Caco-2 (cell line): ENCODE measurements around the gene TBC1D8. TPM values are rescaled to one million over a fixed set of nuclear protein-coding genes. Genes with fewer than 3 reads are reported as not detected.

ENCODE experiments used
- BruUV-seq: library from RNA; stranded (reverse); fragments of 400-500 nt; replicated peaks from 2 replicates; lab custom pipeline; 2021; lab: Mats Ljungman, UMichigan
- CTCF ChIA-PET: fragments of 300-600 bp; sonication (Branson Sonifier 250); formaldehyde crosslinking; loops from one replicate; lab custom pipeline; 2022; ENCODE audit warnings: antibody characterized with exemption; lab: Charles Lee
- POLR2A ChIA-PET: fragments of 300-600 bp; sonication (Branson Sonifier 250); formaldehyde crosslinking; loops from one replicate; lab custom pipeline; 2022; ENCODE audit warnings: antibody characterized with exemption; lab: Charles Lee
- DNase-seq, 2 experiments: peaks; one replicate each; pipeline versions ENCODE4 v3.0.0 to v3.0.0-alpha.2; 2020 to 2022
- H3K27me3 ChIP-seq: replicated peaks from 2 replicates; pipeline ENCODE4 v1.6.0; 2011; ENCODE audit warnings: low read length; ENCODE audit not compliant: control insufficient read depth, insufficient read depth
- H3K36me3 ChIP-seq: 2 replicates; pipeline ENCODE4 v1.5.1; 2011; ENCODE audit warnings: low read length; ENCODE audit not compliant: control insufficient read depth, insufficient read depth
- H3K4me1 ChIP-seq: fragments of 250-450 bp; sonication (Bioruptor Pico); 2 replicates; pipeline ENCODE4 v1.5.1; 2020; ENCODE audit warnings: mild to moderate bottlenecking
- H3K4me3 ChIP-seq: 2 replicates; pipeline ENCODE4 v1.5.1; 2011; ENCODE audit warnings: low read depth, mild to moderate bottlenecking, control low read depth, low read length
- H3K9me3 ChIP-seq: fragments of 250-450 bp; sonication (Bioruptor Pico); 2 replicates; pipeline ENCODE4 v1.5.1; 2020; ENCODE audit warnings: mild to moderate bottlenecking, moderate library complexity
- H3K27ac Mint-ChIP-seq: one replicate; pipeline ENCODE4 v1.8.0; 2022; ENCODE audit warnings: mixed read lengths; ENCODE audit not compliant: unreplicated experiment
- H3K27me3 Mint-ChIP-seq: one replicate; pipeline ENCODE4 v1.8.0; 2022; ENCODE audit warnings: mixed read lengths; ENCODE audit not compliant: insufficient read depth, unreplicated experiment
- H3K36me3 Mint-ChIP-seq: one replicate; pipeline ENCODE4 v1.8.0; 2022; ENCODE audit warnings: mild to moderate bottlenecking, mixed read lengths; ENCODE audit not compliant: insufficient read depth, unreplicated experiment
- H3K4me1 Mint-ChIP-seq: one replicate; pipeline ENCODE4 v1.8.0; 2022; ENCODE audit warnings: low read depth, mixed read lengths; ENCODE audit not compliant: unreplicated experiment
- H3K4me3 Mint-ChIP-seq: one replicate; pipeline ENCODE4 v1.8.0; 2022; ENCODE audit warnings: mild to moderate bottlenecking, moderate library complexity, mixed read lengths; ENCODE audit not compliant: unreplicated experiment
- H3K9me3 Mint-ChIP-seq: one replicate; pipeline ENCODE4 v1.8.0; 2022; ENCODE audit warnings: mixed read lengths; ENCODE audit not compliant: unreplicated experiment
- intact Hi-C: fragments of 100-400 bp; cut with micrococcal nuclease; formaldehyde crosslinking; loops from one replicate; pipeline ENCODE4 v1.10.0; 2022; ENCODE audit not compliant: unreplicated experiment
- total RNA-seq: library from RNA; stranded (reverse); gene quantifications from 2 replicates; pipeline ENCODE4 v1.2.3, GENCODE V29; 2022
- TF ChIP-seq, protein P1 (sequence below), 2 experiments: fragments of 200-600 bp in 1 of 2; IDR thresholded peaks; 1 replicate in 1 of 2; 2 replicates in 1 of 2; pipeline versions ENCODE4 v1.5.1 to v1.8.0; 2011 to 2022; ENCODE audit warnings: antibody characterized with exemption in 1 of 2, control low read depth in 1 of 2, inconsistent platforms in 1 of 2, low read depth in 1 of 2, low read length in 1 of 2, mild to moderate bottlenecking in 1 of 2, moderate library complexity in 1 of 2; ENCODE audit not compliant: insufficient read depth in 1 of 2, severe bottlenecking in 1 of 2, unreplicated experiment in 1 of 2

Gene TBC1D8
- total RNA-seq, 1 experiment from 2014 or later, result 29.5 TPM

DNA sequence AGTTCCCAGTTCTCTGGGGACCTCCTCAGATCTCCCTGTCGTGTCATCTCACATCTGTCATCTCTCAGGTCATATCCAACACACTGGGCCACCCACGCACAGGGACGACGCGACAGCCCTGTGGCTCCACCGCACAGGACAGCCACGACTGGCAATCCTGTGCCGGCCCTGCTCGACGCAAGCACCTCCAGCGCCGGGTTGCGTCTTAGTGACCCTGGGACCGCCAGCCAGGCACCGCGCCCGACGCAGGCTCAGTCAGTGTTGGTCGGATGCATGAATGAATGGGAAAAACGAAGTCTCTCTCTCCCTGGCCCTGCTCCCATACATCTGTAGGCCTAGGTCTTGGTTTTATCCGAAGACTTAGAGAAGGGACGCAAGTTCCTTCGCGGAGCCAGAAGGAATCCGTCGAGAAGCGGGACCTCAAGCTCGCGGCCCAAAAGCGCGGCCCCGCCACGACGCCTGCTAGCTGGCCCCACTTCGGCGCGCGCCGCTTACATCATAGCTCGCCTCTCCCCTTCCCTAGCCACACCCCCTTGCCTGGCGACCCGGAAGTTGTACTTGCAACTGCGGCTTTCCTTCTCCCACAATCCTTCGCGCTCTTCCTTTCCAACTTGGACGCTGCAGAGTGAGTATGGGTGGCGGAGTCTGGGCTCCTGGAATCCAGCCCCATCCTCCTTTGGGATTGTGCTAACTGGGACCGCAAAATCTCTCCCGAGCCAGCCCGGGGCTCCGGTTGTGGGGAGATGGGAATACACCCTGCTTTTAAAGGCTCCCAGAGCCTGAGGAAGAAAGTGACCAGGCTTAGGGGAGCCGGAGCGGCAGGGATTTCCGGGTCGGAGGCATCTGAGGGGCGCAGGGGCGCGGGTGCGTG lies 149.3 kb downstream of the TBC1D8 start, which contains the start of gene RPL31:
Gene RPL31, plus strand, starts transcription at position 599 of the 871 bp plus-strand sequence. CDS start 413 bp downstream, outside the sequence.
- Histone ChIP-seq H3K36me3 (peaks cover 11% of the 10 kb centered on the region), H3K4me3 (peak within 1 kb of the TSS; percentile 74), H3K4me1 (peaks cover 13% of the 10 kb centered on the region), H3K9me3 (no peaks in the 10 kb centered on the region), H3K27me3 (no peaks in the 10 kb centered on the region)
- Mint-ChIP-seq H3K9me3 (no peaks in the 10 kb centered on the region), H3K27ac (peak within 1 kb of the TSS; percentile 98), H3K36me3 (peaks cover 53% of the 10 kb centered on the region), H3K4me3 (peak within 1 kb of the TSS; percentile 99), H3K4me1 (peaks cover 28% of the 10 kb centered on the region), H3K27me3 (no peaks in the 10 kb centered on the region)
- TF ChIP-seq, protein P1, sequence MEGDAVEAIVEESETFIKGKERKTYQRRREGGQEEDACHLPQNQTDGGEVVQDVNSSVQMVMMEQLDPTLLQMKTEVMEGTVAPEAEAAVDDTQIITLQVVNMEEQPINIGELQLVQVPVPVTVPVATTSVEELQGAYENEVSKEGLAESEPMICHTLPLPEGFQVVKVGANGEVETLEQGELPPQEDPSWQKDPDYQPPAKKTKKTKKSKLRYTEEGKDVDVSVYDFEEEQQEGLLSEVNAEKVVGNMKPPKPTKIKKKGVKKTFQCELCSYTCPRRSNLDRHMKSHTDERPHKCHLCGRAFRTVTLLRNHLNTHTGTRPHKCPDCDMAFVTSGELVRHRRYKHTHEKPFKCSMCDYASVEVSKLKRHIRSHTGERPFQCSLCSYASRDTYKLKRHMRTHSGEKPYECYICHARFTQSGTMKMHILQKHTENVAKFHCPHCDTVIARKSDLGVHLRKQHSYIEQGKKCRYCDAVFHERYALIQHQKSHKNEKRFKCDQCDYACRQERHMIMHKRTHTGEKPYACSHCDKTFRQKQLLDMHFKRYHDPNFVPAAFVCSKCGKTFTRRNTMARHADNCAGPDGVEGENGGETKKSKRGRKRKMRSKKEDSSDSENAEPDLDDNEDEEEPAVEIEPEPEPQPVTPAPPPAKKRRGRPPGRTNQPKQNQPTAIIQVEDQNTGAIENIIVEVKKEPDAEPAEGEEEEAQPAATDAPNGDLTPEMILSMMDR (IDR thresholded peaks at IDR 0.05; ENCODE audit: insufficient read depth in 1 of 2, low read depth in 1 of 2, low read length in 1 of 2, severe bottlenecking in 1 of 2, unreplicated experiment in 1 of 2), result no peak
- peak; percentile 98 for DNase-seq
- CTCF ChIA-PET, result interaction anchor here (0.5 to 1.0 kb wide), 3 partner anchors 159 to 202 kb away, joined by 3 to 4 read pairs (median 3); no protein-coding TSS in a partner anchor
- BruUV-seq, result no TSS peak
- intact Hi-C loops, result no loop called here
- POLR2A ChIA-PET, result interaction anchor here (0.5 to 1.9 kb wide), 12 partner anchors 12 to 439 kb away, joined by 3 to 12 read pairs (median 3); partner anchors contain the start of genes PDCL3 and TBC1D8

DNA sequence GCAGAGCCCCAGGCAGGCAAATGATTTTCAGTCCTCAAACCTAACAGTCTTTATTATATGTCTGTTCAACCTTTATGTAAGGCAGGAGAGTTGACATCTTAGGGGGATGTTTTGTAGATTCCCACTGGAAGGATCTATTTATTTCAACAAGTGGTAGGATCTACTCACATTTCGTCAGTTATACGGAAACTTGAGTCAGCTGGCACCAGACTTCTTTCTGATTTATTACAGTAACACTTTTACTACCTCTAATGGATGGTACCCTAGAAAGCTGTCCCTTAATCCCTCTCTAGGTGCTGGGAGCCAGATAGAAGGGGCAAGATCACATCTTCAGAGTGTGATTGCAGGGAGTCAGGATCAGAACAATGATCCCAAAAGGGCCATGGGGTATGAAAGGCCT lies 151.2 kb downstream of the TBC1D8 start:
- TF ChIP-seq, protein P1 (IDR thresholded peaks at IDR 0.05; ENCODE audit: insufficient read depth in 1 of 2, low read depth in 1 of 2, low read length in 1 of 2, severe bottlenecking in 1 of 2, unreplicated experiment in 1 of 2), result no peak
- Mint-ChIP-seq H3K4me1 (peaks cover 20% of the 10 kb centered on the region), H3K9me3 (no peaks in the 10 kb centered on the region), H3K4me3 (no peak overlapping the region), H3K27ac (no peak overlapping the region), H3K36me3 (peaks cover 33% of the 10 kb centered on the region), H3K27me3 (no peaks in the 10 kb centered on the region)
- POLR2A ChIA-PET, result no interaction called here
- CTCF ChIA-PET, result interaction anchor here (0.6 kb wide), 1 partner anchor 10 kb away, joined by 4 read pairs; no protein-coding TSS in a partner anchor
- peaks cover 13% of the 10 kb centered on the region for H3K4me1 ChIP-seq
- intact Hi-C loops, result no loop called here
- no peaks in the 10 kb centered on the region for H3K9me3 ChIP-seq
- no peak for DNase-seq
- H3K4me3 ChIP-seq, result no peak overlapping the region
- H3K27me3 ChIP-seq, result no peaks in the 10 kb centered on the region
- peaks cover 10% of the 10 kb centered on the region for H3K36me3 ChIP-seq
- BruUV-seq, result no TSS peak

DNA sequence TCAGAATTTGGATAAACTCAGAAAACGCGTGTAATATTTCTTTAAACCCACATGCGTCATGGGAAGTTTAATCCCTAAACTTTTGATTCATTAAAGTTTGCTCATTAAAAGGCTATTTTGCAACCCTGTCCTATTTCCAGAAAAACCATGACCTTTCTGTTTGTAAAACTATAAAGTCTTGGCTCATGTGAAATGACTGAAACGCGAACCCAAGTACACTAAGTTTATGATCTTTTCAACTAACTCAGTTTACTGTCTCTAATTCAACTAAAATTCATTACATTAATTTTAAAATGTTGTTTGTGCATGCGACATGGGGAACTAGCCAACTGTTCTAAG lies 153.0 kb downstream of the TBC1D8 start:
- Histone ChIP-seq H3K27me3 (no peaks in the 10 kb centered on the region), H3K4me3 (no peak overlapping the region), H3K9me3 (no peaks in the 10 kb centered on the region), H3K4me1 (no peaks in the 10 kb centered on the region), H3K36me3 (0 out of 2 replicates have a peak, but pooled peaks cover 3% of the 10 kb centered on the region)
- no peaks in the 10 kb centered on the region for H3K9me3 Mint-ChIP-seq
- TF ChIP-seq, protein P1 (IDR thresholded peaks at IDR 0.05; ENCODE audit: insufficient read depth in 1 of 2, low read depth in 1 of 2, low read length in 1 of 2, severe bottlenecking in 1 of 2, unreplicated experiment in 1 of 2), result no peak
- BruUV-seq, result no TSS peak
- no peak overlapping the region for H3K27ac Mint-ChIP-seq
- intact Hi-C loops, result no loop called here
- H3K4me3 Mint-ChIP-seq, result no peak overlapping the region
- CTCF ChIA-PET, result no interaction called here
- DNase-seq, result no peak
- peaks cover 15% of the 10 kb centered on the region for H3K36me3 Mint-ChIP-seq
- no peaks in the 10 kb centered on the region for H3K27me3 Mint-ChIP-seq
- peaks cover 2% of the 10 kb centered on the region for H3K4me1 Mint-ChIP-seq
- POLR2A ChIA-PET, result no interaction called here
